Caco-2 (cell line): ENCODE measurements around the gene LHPP. TPM values are rescaled to one million over a fixed set of nuclear protein-coding genes. Genes with fewer than 3 reads are reported as not detected.

Source experiments
- BruUV-seq: library from RNA; stranded (reverse); fragments of 400-500 nt; replicated peaks from 2 replicates; lab custom pipeline; 2021; lab: Mats Ljungman, UMichigan
- CTCF ChIA-PET: fragments of 300-600 bp; sonication (Branson Sonifier 250); formaldehyde crosslinking; loops from one replicate; lab custom pipeline; 2022; ENCODE audit warnings: antibody characterized with exemption; lab: Charles Lee
- POLR2A ChIA-PET: fragments of 300-600 bp; sonication (Branson Sonifier 250); formaldehyde crosslinking; loops from one replicate; lab custom pipeline; 2022; ENCODE audit warnings: antibody characterized with exemption; lab: Charles Lee
- DNase-seq, 2 experiments: peaks; one replicate each; pipeline versions ENCODE4 v3.0.0 to v3.0.0-alpha.2; 2020 to 2022
- H3K27me3 ChIP-seq: replicated peaks from 2 replicates; pipeline ENCODE4 v1.6.0; 2011; ENCODE audit warnings: low read length; ENCODE audit not compliant: control insufficient read depth, insufficient read depth
- H3K36me3 ChIP-seq: 2 replicates; pipeline ENCODE4 v1.5.1; 2011; ENCODE audit warnings: low read length; ENCODE audit not compliant: control insufficient read depth, insufficient read depth
- H3K4me1 ChIP-seq: fragments of 250-450 bp; sonication (Bioruptor Pico); 2 replicates; pipeline ENCODE4 v1.5.1; 2020; ENCODE audit warnings: mild to moderate bottlenecking
- H3K4me3 ChIP-seq: 2 replicates; pipeline ENCODE4 v1.5.1; 2011; ENCODE audit warnings: low read depth, mild to moderate bottlenecking, control low read depth, low read length
- H3K9me3 ChIP-seq: fragments of 250-450 bp; sonication (Bioruptor Pico); 2 replicates; pipeline ENCODE4 v1.5.1; 2020; ENCODE audit warnings: mild to moderate bottlenecking, moderate library complexity
- H3K27ac Mint-ChIP-seq: one replicate; pipeline ENCODE4 v1.8.0; 2022; ENCODE audit warnings: mixed read lengths; ENCODE audit not compliant: unreplicated experiment
- H3K27me3 Mint-ChIP-seq: one replicate; pipeline ENCODE4 v1.8.0; 2022; ENCODE audit warnings: mixed read lengths; ENCODE audit not compliant: insufficient read depth, unreplicated experiment
- H3K36me3 Mint-ChIP-seq: one replicate; pipeline ENCODE4 v1.8.0; 2022; ENCODE audit warnings: mild to moderate bottlenecking, mixed read lengths; ENCODE audit not compliant: insufficient read depth, unreplicated experiment
- H3K4me1 Mint-ChIP-seq: one replicate; pipeline ENCODE4 v1.8.0; 2022; ENCODE audit warnings: low read depth, mixed read lengths; ENCODE audit not compliant: unreplicated experiment
- H3K4me3 Mint-ChIP-seq: one replicate; pipeline ENCODE4 v1.8.0; 2022; ENCODE audit warnings: mild to moderate bottlenecking, moderate library complexity, mixed read lengths; ENCODE audit not compliant: unreplicated experiment
- H3K9me3 Mint-ChIP-seq: one replicate; pipeline ENCODE4 v1.8.0; 2022; ENCODE audit warnings: mixed read lengths; ENCODE audit not compliant: unreplicated experiment
- CTCF ChIP-seq, 2 experiments: fragments of 200-600 bp in 1 of 2; IDR thresholded peaks; 1 replicate in 1 of 2; 2 replicates in 1 of 2; pipeline versions ENCODE4 v1.5.1 to v1.8.0; 2011 to 2022; ENCODE audit warnings: antibody characterized with exemption in 1 of 2, control low read depth in 1 of 2, inconsistent platforms in 1 of 2, low read depth in 1 of 2, low read length in 1 of 2, mild to moderate bottlenecking in 1 of 2, moderate library complexity in 1 of 2; ENCODE audit not compliant: insufficient read depth in 1 of 2, severe bottlenecking in 1 of 2, unreplicated experiment in 1 of 2
- intact Hi-C: fragments of 100-400 bp; cut with micrococcal nuclease; formaldehyde crosslinking; loops from one replicate; pipeline ENCODE4 v1.10.0; 2022; ENCODE audit not compliant: unreplicated experiment
- total RNA-seq: library from RNA; stranded (reverse); gene quantifications from 2 replicates; pipeline ENCODE4 v1.2.3, GENCODE V29; 2022

Gene LHPP
- total RNA-seq, 1 experiment from 2014 or later = 15.9 TPM

GRCh38 chr10:124621637-124622036 is 160.0 kb downstream of the LHPP start:
- CTCF ChIA-PET = no interaction called here
- Mint-ChIP-seq H3K9me3 (no peaks in the 10 kb centered on the region), H3K36me3 (no peaks in the 10 kb centered on the region), H3K27ac (no peak overlapping the region), H3K4me1 (no peaks in the 10 kb centered on the region), H3K4me3 (no peak overlapping the region), H3K27me3 (no peaks in the 10 kb centered on the region)
- no peak for DNase-seq
- no peaks in the 10 kb centered on the region for H3K27me3 ChIP-seq
- no peaks in the 10 kb centered on the region for H3K36me3 ChIP-seq
- H3K4me1 ChIP-seq = no peaks in the 10 kb centered on the region
- no peak overlapping the region for H3K4me3 ChIP-seq
- POLR2A ChIA-PET = no interaction called here
- BruUV-seq = no TSS peak
- H3K9me3 ChIP-seq = no peaks in the 10 kb centered on the region
- TF ChIP-seq CTCF (IDR thresholded peaks at IDR 0.05; ENCODE audit: insufficient read depth in 1 of 2, low read depth in 1 of 2, low read length in 1 of 2, severe bottlenecking in 1 of 2, unreplicated experiment in 1 of 2) = no peak
- intact Hi-C loops = no loop called here

GRCh38 chr10:124622158-124622557 is 160.5 kb downstream of the LHPP start:
- Histone ChIP-seq H3K4me1 (0 out of 2 replicates have a peak, but pooled peaks cover 2% of the 10 kb centered on the region), H3K36me3 (no peaks in the 10 kb centered on the region), H3K27me3 (no peaks in the 10 kb centered on the region), H3K4me3 (no peak overlapping the region), H3K9me3 (no peaks in the 10 kb centered on the region)
- H3K4me3 Mint-ChIP-seq = no peak overlapping the region
- DNase-seq = no peak
- H3K36me3 Mint-ChIP-seq = no peaks in the 10 kb centered on the region
- no peak for TF ChIP-seq CTCF (IDR thresholded peaks at IDR 0.05; ENCODE audit: insufficient read depth in 1 of 2, low read depth in 1 of 2, low read length in 1 of 2, severe bottlenecking in 1 of 2, unreplicated experiment in 1 of 2)
- H3K27me3 Mint-ChIP-seq = no peaks in the 10 kb centered on the region
- H3K4me1 Mint-ChIP-seq = no peaks in the 10 kb centered on the region
- intact Hi-C loops = no loop called here
- BruUV-seq = no TSS peak
- no peaks in the 10 kb centered on the region for H3K9me3 Mint-ChIP-seq
- POLR2A ChIA-PET = no interaction called here
- H3K27ac Mint-ChIP-seq = no peak overlapping the region
- CTCF ChIA-PET = no interaction called here

GRCh38 chr10:124622866-124623536 is 161.4 kb downstream of the LHPP start:
- H3K4me3 Mint-ChIP-seq = no peak overlapping the region
- no peak overlapping the region for H3K27ac Mint-ChIP-seq
- intact Hi-C loops = no loop called here
- no peaks in the 10 kb centered on the region for H3K4me1 Mint-ChIP-seq
- no peaks in the 10 kb centered on the region for H3K36me3 Mint-ChIP-seq
- CTCF ChIA-PET = no interaction called here
- DNase-seq = no peak
- POLR2A ChIA-PET = no interaction called here
- no TSS peak for BruUV-seq
- no peaks in the 10 kb centered on the region for H3K9me3 Mint-ChIP-seq
- H3K4me3 ChIP-seq = no peak overlapping the region
- TF ChIP-seq CTCF (IDR thresholded peaks at IDR 0.05; ENCODE audit: insufficient read depth in 1 of 2, low read depth in 1 of 2, low read length in 1 of 2, severe bottlenecking in 1 of 2, unreplicated experiment in 1 of 2) = no peak
- no peaks in the 10 kb centered on the region for H3K27me3 ChIP-seq
- H3K9me3 ChIP-seq = no peaks in the 10 kb centered on the region
- H3K36me3 ChIP-seq = no peaks in the 10 kb centered on the region
- H3K4me1 ChIP-seq = 0 out of 2 replicates have a peak, but pooled peaks cover 4% of the 10 kb centered on the region
- H3K27me3 Mint-ChIP-seq = no peaks in the 10 kb centered on the region
